ENCODE data around the gene KLF3. TPM values are rescaled to one million over a fixed set of nuclear protein-coding genes. Genes with fewer than 3 reads are reported as not detected.

KLF3 gene
- total RNA-seq, 1 experiment from 2014 or later: 16.8 TPM

DNA sequence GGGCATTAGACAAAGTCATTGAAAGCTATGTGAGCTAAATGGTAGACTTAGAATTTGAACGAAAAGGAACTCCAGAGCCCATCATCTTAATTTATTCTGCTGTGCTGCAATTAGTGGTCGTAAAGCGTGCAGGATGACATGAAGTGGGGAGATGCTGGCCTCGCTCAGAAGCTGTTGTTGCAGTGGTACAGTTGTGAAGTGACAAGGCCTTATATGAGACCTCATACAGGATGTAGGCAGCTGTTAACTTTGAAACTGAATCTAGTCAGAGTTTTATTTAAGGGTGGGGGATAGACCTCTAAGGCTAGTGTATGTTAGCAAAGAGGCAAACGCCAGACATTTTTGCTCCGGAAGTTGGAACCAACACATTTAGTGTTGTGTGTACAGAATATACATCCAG is 13.4 kb downstream of the KLF3 start:
- ChIA-PET CTCF (interaction anchor here (0.7 kb wide), 1 partner anchor 350 kb away, joined by 4 read pairs; no protein-coding TSS in a partner anchor), POLR2A (no interaction called here)
- Mint-ChIP-seq H3K4me1 (peaks cover 43% of the 10 kb centered on the region), H3K27ac (no peak overlapping the region), H3K36me3 (peaks cover 28% of the 10 kb centered on the region), H3K4me3 (no peak overlapping the region), H3K27me3 (ENCODE audit: low read depth) (no peaks in the 10 kb centered on the region), H3K9me3 (peaks cover 8% of the 10 kb centered on the region)
- DNase-seq (ENCODE audit: low spot score) (no peak), ATAC-seq (no peak)
- TF ChIP-seq TEAD4 (CRISPR knock-in tag; IDR thresholded peaks at IDR 0.05) (no peak), RELA (CRISPR knock-in tag; IDR thresholded peaks at IDR 0.05; ENCODE audit: borderline replicate concordance) (no peak), TEAD1 (CRISPR knock-in tag; IDR thresholded peaks at IDR 0.05) (no peak), CBFB (CRISPR knock-in tag; IDR thresholded peaks at IDR 0.05; ENCODE audit: low read depth) (no peak), ATF1 (CRISPR knock-in tag; IDR thresholded peaks at IDR 0.05) (no peak), FOXJ3 (CRISPR knock-in tag; IDR thresholded peaks at IDR 0.05; ENCODE audit: borderline replicate concordance) (no peak), CREB1 (CRISPR knock-in tag; IDR thresholded peaks at IDR 0.05) (no peak)
- TF ChIP-seq, protein P1, sequence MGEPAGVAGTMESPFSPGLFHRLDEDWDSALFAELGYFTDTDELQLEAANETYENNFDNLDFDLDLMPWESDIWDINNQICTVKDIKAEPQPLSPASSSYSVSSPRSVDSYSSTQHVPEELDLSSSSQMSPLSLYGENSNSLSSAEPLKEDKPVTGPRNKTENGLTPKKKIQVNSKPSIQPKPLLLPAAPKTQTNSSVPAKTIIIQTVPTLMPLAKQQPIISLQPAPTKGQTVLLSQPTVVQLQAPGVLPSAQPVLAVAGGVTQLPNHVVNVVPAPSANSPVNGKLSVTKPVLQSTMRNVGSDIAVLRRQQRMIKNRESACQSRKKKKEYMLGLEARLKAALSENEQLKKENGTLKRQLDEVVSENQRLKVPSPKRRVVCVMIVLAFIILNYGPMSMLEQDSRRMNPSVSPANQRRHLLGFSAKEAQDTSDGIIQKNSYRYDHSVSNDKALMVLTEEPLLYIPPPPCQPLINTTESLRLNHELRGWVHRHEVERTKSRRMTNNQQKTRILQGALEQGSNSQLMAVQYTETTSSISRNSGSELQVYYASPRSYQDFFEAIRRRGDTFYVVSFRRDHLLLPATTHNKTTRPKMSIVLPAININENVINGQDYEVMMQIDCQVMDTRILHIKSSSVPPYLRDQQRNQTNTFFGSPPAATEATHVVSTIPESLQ (CRISPR knock-in tag; IDR thresholded peaks at IDR 0.05): no peak
- TF ChIP-seq, protein P2, sequence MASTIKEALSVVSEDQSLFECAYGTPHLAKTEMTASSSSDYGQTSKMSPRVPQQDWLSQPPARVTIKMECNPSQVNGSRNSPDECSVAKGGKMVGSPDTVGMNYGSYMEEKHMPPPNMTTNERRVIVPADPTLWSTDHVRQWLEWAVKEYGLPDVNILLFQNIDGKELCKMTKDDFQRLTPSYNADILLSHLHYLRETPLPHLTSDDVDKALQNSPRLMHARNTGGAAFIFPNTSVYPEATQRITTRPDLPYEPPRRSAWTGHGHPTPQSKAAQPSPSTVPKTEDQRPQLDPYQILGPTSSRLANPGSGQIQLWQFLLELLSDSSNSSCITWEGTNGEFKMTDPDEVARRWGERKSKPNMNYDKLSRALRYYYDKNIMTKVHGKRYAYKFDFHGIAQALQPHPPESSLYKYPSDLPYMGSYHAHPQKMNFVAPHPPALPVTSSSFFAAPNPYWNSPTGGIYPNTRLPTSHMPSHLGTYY (CRISPR knock-in tag; IDR thresholded peaks at IDR 0.05): no peak
- TF ChIP-seq, protein P3, sequence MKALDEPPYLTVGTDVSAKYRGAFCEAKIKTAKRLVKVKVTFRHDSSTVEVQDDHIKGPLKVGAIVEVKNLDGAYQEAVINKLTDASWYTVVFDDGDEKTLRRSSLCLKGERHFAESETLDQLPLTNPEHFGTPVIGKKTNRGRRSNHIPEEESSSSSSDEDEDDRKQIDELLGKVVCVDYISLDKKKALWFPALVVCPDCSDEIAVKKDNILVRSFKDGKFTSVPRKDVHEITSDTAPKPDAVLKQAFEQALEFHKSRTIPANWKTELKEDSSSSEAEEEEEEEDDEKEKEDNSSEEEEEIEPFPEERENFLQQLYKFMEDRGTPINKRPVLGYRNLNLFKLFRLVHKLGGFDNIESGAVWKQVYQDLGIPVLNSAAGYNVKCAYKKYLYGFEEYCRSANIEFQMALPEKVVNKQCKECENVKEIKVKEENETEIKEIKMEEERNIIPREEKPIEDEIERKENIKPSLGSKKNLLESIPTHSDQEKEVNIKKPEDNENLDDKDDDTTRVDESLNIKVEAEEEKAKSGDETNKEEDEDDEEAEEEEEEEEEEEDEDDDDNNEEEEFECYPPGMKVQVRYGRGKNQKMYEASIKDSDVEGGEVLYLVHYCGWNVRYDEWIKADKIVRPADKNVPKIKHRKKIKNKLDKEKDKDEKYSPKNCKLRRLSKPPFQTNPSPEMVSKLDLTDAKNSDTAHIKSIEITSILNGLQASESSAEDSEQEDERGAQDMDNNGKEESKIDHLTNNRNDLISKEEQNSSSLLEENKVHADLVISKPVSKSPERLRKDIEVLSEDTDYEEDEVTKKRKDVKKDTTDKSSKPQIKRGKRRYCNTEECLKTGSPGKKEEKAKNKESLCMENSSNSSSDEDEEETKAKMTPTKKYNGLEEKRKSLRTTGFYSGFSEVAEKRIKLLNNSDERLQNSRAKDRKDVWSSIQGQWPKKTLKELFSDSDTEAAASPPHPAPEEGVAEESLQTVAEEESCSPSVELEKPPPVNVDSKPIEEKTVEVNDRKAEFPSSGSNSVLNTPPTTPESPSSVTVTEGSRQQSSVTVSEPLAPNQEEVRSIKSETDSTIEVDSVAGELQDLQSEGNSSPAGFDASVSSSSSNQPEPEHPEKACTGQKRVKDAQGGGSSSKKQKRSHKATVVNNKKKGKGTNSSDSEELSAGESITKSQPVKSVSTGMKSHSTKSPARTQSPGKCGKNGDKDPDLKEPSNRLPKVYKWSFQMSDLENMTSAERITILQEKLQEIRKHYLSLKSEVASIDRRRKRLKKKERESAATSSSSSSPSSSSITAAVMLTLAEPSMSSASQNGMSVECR (CRISPR knock-in tag; IDR thresholded peaks at IDR 0.05; ENCODE audit: borderline replicate concordance): no peak
- TF ChIP-seq, protein P4, sequence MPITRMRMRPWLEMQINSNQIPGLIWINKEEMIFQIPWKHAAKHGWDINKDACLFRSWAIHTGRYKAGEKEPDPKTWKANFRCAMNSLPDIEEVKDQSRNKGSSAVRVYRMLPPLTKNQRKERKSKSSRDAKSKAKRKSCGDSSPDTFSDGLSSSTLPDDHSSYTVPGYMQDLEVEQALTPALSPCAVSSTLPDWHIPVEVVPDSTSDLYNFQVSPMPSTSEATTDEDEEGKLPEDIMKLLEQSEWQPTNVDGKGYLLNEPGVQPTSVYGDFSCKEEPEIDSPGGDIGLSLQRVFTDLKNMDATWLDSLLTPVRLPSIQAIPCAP (CRISPR knock-in tag; IDR thresholded peaks at IDR 0.05): no peak
- TF ChIP-seq, protein P5, sequence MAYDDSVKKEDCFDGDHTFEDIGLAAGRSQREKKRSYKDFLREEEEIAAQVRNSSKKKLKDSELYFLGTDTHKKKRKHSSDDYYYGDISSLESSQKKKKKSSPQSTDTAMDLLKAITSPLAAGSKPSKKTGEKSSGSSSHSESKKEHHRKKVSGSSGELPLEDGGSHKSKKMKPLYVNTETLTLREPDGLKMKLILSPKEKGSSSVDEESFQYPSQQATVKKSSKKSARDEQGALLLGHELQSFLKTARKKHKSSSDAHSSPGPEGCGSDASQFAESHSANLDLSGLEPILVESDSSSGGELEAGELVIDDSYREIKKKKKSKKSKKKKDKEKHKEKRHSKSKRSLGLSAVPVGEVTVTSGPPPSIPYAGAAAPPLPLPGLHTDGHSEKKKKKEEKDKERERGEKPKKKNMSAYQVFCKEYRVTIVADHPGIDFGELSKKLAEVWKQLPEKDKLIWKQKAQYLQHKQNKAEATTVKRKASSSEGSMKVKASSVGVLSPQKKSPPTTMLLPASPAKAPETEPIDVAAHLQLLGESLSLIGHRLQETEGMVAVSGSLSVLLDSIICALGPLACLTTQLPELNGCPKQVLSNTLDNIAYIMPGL (CRISPR knock-in tag; IDR thresholded peaks at IDR 0.05): no peak

DNA sequence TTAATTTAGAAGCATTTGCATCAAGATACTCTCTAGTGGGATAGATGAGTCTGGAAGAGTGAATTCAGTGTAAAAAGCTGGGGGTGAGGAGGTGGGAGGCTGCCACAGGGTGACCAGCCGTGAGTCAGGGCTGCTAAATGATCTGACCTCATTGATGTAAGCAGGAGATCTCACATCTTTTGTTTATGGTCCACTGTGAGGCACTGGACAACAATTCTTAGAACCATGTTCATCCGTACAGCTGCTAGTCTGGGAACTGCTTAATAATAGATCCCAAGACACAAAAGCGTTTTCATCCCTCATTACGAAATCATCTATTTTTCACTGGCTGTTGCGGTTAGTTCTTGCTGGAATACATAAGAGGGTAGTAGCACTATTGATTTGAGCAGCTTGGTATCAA is 14.1 kb downstream of the KLF3 start:
- H3K9me3 Mint-ChIP-seq: peaks cover 8% of the 10 kb centered on the region
- no peak overlapping the region for H3K27ac Mint-ChIP-seq
- ATAC-seq: no peak
- H3K4me1 Mint-ChIP-seq: peaks cover 40% of the 10 kb centered on the region
- H3K27me3 Mint-ChIP-seq (ENCODE audit: low read depth): no peaks in the 10 kb centered on the region
- CTCF ChIA-PET: no interaction called here
- no peak overlapping the region for H3K4me3 Mint-ChIP-seq
- POLR2A ChIA-PET: no interaction called here
- TF ChIP-seq GABPB1 (CRISPR knock-in tag; IDR thresholded peaks at IDR 0.05) (no peak), RORB (CRISPR knock-in tag; IDR thresholded peaks at IDR 0.05) (no peak), FOXJ3 (CRISPR knock-in tag; IDR thresholded peaks at IDR 0.05; ENCODE audit: borderline replicate concordance) (no peak)
- TF ChIP-seq, protein P6, sequence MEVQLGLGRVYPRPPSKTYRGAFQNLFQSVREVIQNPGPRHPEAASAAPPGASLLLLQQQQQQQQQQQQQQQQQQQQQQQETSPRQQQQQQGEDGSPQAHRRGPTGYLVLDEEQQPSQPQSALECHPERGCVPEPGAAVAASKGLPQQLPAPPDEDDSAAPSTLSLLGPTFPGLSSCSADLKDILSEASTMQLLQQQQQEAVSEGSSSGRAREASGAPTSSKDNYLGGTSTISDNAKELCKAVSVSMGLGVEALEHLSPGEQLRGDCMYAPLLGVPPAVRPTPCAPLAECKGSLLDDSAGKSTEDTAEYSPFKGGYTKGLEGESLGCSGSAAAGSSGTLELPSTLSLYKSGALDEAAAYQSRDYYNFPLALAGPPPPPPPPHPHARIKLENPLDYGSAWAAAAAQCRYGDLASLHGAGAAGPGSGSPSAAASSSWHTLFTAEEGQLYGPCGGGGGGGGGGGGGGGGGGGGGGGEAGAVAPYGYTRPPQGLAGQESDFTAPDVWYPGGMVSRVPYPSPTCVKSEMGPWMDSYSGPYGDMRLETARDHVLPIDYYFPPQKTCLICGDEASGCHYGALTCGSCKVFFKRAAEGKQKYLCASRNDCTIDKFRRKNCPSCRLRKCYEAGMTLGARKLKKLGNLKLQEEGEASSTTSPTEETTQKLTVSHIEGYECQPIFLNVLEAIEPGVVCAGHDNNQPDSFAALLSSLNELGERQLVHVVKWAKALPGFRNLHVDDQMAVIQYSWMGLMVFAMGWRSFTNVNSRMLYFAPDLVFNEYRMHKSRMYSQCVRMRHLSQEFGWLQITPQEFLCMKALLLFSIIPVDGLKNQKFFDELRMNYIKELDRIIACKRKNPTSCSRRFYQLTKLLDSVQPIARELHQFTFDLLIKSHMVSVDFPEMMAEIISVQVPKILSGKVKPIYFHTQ (CRISPR knock-in tag; IDR thresholded peaks at IDR 0.05): no peak
- TF ChIP-seq, protein P7, sequence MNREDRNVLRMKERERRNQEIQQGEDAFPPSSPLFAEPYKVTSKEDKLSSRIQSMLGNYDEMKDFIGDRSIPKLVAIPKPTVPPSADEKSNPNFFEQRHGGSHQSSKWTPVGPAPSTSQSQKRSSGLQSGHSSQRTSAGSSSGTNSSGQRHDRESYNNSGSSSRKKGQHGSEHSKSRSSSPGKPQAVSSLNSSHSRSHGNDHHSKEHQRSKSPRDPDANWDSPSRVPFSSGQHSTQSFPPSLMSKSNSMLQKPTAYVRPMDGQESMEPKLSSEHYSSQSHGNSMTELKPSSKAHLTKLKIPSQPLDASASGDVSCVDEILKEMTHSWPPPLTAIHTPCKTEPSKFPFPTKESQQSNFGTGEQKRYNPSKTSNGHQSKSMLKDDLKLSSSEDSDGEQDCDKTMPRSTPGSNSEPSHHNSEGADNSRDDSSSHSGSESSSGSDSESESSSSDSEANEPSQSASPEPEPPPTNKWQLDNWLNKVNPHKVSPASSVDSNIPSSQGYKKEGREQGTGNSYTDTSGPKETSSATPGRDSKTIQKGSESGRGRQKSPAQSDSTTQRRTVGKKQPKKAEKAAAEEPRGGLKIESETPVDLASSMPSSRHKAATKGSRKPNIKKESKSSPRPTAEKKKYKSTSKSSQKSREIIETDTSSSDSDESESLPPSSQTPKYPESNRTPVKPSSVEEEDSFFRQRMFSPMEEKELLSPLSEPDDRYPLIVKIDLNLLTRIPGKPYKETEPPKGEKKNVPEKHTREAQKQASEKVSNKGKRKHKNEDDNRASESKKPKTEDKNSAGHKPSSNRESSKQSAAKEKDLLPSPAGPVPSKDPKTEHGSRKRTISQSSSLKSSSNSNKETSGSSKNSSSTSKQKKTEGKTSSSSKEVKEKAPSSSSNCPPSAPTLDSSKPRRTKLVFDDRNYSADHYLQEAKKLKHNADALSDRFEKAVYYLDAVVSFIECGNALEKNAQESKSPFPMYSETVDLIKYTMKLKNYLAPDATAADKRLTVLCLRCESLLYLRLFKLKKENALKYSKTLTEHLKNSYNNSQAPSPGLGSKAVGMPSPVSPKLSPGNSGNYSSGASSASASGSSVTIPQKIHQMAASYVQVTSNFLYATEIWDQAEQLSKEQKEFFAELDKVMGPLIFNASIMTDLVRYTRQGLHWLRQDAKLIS (CRISPR knock-in tag; IDR thresholded peaks at IDR 0.05; ENCODE audit: borderline replicate concordance): no peak
- TF ChIP-seq, protein P8, sequence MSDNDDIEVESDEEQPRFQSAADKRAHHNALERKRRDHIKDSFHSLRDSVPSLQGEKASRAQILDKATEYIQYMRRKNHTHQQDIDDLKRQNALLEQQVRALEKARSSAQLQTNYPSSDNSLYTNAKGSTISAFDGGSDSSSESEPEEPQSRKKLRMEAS (CRISPR knock-in tag; IDR thresholded peaks at IDR 0.05): no peak
- no peak for DNase-seq (ENCODE audit: low spot score)
- peaks cover 28% of the 10 kb centered on the region for H3K36me3 Mint-ChIP-seq

Measured in WTC11 (cell line).